HL-60/S4 treated with phorbol 12-myristate 13-acetate at 8.2 ng/mL for 4 days and 3 days (cell line): ENCODE data around the gene PHLDB2.

ENCODE experiments used
- in situ Hi-C: fragments of 300-500 bp; cut with MboI; formaldehyde crosslinking; loops from 2 replicates; pipeline ENCODE4 v1.15.0; 2022; ENCODE audit warnings: low sequenced_read_pairs

The PHLDB2 gene

GRCh38 chr3:111882194-111882593 lies 23.1 kb downstream of the PHLDB2 start:
- in situ Hi-C loops = no loop called here

- in situ Hi-C loops = no loop called here
These were observed 23.7 kb downstream of the PHLDB2 start for GRCh38 chr3:111882799-111883198.

GRCh38 chr3:111884411-111885018 lies 25.4 kb downstream of the PHLDB2 start:
- in situ Hi-C loops = no loop called here

GRCh38 chr3:111885578-111885977 lies 26.5 kb downstream of the PHLDB2 start:
- in situ Hi-C loops = no loop called here

- in situ Hi-C loops = no loop called here
These were observed 31.1 kb downstream of the PHLDB2 start for GRCh38 chr3:111890051-111890580.

GRCh38 chr3:111892070-111892469 lies 33.0 kb downstream of the PHLDB2 start:
- in situ Hi-C loops = no loop called here

- in situ Hi-C loops = no loop called here
These were observed 36.0 kb downstream of the PHLDB2 start for GRCh38 chr3:111895071-111895470.

GRCh38 chr3:111899966-111900365 lies 40.9 kb downstream of the PHLDB2 start:
- in situ Hi-C loops = no loop called here

GRCh38 chr3:111901637-111902036 lies 42.6 kb downstream of the PHLDB2 start:
- in situ Hi-C loops = no loop called here

- in situ Hi-C loops = no loop called here
These were observed 43.5 kb downstream of the PHLDB2 start for GRCh38 chr3:111902534-111902933.

GRCh38 chr3:111903067-111903511 lies 44.0 kb downstream of the PHLDB2 start:
- in situ Hi-C loops = no loop called here

GRCh38 chr3:111904376-111905241 lies 45.5 kb downstream of the PHLDB2 start:
- in situ Hi-C loops = no loop called here

- in situ Hi-C loops = no loop called here
These were observed 47.6 kb downstream of the PHLDB2 start for GRCh38 chr3:111906656-111907055.

- in situ Hi-C loops = no loop called here
These were observed 48.1 kb downstream of the PHLDB2 start for GRCh38 chr3:111907151-111907550.

- in situ Hi-C loops = no loop called here
These were observed 51.7 kb downstream of the PHLDB2 start for GRCh38 chr3:111910806-111911205.

- in situ Hi-C loops = no loop called here
These were observed 52.4 kb downstream of the PHLDB2 start for GRCh38 chr3:111911446-111911845.

- in situ Hi-C loops = no loop called here
These were observed 54.2 kb downstream of the PHLDB2 start for GRCh38 chr3:111913163-111913763.

GRCh38 chr3:111915905-111916304 lies 56.8 kb downstream of the PHLDB2 start:
- in situ Hi-C loops = no loop called here

- in situ Hi-C loops = no loop called here
These were observed 58.2 kb downstream of the PHLDB2 start for GRCh38 chr3:111917300-111917699.

- in situ Hi-C loops = no loop called here
These were observed 60.5 kb downstream of the PHLDB2 start for GRCh38 chr3:111919370-111920065.

GRCh38 chr3:111921181-111921580 lies 62.1 kb downstream of the PHLDB2 start:
- in situ Hi-C loops = no loop called here
